M059J (cell line): Measurements from ENCODE around the gene MACROD2. TPM values are rescaled to one million over a fixed set of nuclear protein-coding genes. Genes with fewer than 3 reads are reported as not detected.

ENCODE experiments used
- DNase-seq: peaks from one replicate; pipeline ENCODE4 v3.0.0-alpha.2; 2012; ENCODE audit warnings: low read depth
- total RNA-seq: library from RNA; depleted of rRNA; stranded (reverse); fragments of >200 nt; shearing (Covaris generic); gene quantifications from 2 replicates; pipeline ENCODE4 v1.2.3, GENCODE V29; 2014

Gene MACROD2
- total RNA-seq, 1 experiment from 2014 or later, result 1.8 TPM

GRCh38 chr20:14062786-14063185 is 67.5 kb downstream of the MACROD2 start:
- peak; percentile 25 for DNase-seq

DNA sequence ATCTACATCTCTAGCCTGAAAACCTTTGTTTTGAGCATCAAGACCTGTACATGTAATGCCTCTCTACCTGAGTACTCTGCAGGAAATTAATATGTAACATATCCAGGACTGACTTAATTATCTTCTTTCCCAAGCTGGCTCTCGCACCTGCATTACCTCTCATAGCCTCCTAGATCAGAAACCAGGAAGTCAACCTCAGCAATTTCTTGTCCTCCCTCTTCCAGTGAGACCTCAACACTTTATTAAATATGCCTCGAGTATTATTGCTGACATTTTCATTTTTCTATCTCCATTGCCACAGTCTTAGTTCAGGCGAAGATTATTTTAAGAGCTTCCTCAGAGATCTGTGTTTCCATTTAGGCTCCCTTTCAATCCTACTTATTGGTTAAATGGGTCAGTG is 69.0 kb downstream of the MACROD2 start:
- no peak for DNase-seq

DNA sequence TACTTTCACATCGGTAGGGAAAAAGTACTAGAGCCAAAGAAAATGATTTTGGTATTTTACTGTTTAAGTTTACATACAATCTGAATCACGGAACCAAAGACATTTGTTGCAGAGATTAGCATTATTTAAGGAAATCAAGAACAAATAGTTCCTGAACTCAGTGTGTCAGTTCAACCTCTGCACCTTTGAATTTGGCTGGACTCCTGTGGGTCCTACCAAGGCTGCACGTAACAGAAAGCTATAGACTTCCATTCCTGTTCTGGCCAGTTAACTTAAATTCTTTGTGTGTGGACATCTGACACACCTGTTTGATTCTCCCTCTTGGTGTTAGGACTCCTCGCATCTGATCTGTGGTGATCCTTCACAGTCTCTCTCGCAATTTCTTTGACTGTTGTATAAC is 69.6 kb downstream of the MACROD2 start:
- no peak for DNase-seq

- no peak for DNase-seq
Measured at GRCh38 chr20:14065774-14066173, 70.5 kb downstream of the MACROD2 start.

DNA sequence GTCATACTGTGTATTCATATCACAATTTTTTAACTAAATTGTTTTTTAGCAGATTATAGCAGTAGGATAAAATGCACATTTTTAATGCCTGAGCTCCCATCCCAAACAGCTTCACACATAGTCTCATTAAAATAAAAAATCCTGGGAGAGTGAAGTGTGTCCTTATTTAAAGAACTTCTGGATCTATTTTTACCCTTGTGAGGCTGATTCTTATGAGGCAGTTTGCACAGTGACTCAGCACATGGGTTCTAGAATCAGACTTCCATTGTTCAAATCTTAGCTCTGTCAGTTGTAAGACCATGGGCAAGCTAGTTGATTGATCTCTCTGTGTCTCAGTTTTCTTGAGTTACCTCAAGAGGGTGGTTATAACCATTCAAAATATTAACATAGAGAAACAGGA is 72.3 kb downstream of the MACROD2 start:
- peak; percentile 4 for DNase-seq

DNA sequence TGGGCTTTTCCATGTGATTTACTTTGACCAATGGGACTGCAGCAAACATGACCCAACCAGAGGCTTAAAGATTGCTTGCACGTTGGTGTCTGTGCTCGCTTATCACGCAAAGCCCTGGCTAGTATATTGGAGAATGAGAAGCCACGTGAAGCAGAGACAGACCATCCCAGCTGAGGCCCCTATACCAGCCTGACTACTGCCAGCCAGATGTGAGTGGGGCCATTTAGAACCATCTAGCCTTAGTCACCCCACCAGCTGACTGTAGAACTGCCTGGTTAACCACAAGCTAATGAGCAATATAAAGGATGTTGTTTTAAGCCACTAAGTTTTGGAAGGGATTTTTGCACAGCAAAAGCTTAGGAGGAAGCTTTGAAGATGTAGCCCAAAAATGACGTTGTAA is 74.5 kb downstream of the MACROD2 start:
- peak; percentile 63 for DNase-seq

DNA sequence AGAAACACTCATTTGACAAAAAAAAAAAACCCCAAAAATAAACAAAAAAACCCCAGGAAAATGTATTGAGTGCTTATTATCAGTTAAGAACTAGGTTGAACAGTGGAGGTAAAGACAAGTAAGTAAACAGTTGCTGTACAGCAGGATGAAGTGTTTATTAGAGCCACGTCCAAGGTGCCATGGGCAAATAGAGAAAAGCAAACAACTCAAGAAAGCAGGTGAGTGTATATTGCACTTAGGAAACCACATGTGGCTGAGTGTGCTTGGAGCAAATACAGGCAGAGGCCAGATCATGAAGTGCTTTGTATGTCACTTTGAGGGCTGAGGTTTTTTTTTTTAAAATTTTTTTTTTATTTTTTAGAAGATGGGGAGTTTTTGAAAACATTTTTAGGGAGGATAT is 98.3 kb downstream of the MACROD2 start:
- DNase-seq, result no peak

- DNase-seq, result no peak
Measured at GRCh38 chr20:14098261-14098660, 102.9 kb downstream of the MACROD2 start.

DNA sequence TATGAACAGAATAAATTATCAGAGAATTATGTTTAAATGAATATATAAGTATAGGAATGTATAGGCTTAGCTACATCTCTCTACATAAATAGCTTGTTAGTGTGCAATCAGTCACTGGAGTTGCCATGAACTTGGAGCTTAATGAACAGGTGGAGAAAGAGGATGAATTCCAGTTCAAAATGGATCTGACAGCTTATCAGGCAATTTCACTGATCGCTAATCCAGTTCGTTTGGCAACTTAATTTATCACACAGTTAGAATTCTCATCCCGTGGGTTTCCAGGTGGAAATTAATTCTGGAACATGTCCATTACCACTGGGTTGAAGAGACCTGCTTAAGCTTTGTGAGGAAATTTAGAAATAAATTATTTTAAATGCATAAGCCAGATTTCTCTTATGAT is 118.1 kb downstream of the MACROD2 start:
- no peak for DNase-seq

- no peak for DNase-seq
Measured at GRCh38 chr20:14114065-14114704, 118.9 kb downstream of the MACROD2 start.

- no peak for DNase-seq
Measured at GRCh38 chr20:14116037-14116436, 120.7 kb downstream of the MACROD2 start.

GRCh38 chr20:14117768-14118167 is 122.5 kb downstream of the MACROD2 start:
- DNase-seq, result no peak

- no peak for DNase-seq
Measured at GRCh38 chr20:14126856-14127255, 131.5 kb downstream of the MACROD2 start.

- DNase-seq, result no peak
Measured at GRCh38 chr20:14127514-14128223, 132.4 kb downstream of the MACROD2 start.

DNA sequence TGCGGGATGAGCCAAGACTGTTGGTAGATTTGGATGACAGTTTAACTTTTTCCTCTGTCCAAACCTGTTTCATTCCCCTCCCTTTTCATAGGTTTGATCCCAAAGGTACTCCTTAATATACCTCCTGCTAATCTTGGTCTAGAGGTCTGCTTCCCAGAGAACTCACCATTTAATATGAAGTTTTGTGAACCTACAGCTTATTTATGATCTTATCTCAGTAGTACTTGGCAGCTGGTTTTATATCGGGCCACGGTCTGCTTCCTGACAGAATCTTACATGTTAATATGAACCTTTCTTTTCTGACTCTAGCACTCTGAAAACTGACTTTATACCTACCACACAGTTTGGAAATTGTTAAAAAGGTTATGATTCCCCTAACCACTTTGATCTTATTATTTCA is 138.7 kb downstream of the MACROD2 start:
- DNase-seq, result no peak

DNA sequence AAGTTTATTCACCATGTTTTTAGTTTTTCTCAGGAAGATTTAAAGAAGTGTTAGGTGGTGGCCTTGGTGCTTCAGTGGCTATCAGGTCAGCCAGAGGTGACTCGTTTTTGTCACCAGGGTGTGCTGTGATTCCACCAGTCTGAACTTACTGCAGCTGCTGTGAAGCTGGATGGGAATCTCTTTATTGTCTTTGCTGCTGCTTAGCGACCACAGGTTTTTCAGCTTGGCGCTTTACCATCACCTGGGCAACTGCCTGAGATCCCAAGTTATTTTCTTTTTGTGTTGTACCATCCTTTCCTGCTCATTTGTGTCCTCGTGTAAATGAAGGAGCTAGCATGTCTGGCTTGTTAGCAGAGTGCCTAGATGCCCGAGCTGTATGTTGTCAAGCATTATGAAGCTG is 146.9 kb downstream of the MACROD2 start:
- peak; percentile 27 for DNase-seq

GRCh38 chr20:14142964-14143627 is 147.8 kb downstream of the MACROD2 start:
- no peak for DNase-seq

DNA sequence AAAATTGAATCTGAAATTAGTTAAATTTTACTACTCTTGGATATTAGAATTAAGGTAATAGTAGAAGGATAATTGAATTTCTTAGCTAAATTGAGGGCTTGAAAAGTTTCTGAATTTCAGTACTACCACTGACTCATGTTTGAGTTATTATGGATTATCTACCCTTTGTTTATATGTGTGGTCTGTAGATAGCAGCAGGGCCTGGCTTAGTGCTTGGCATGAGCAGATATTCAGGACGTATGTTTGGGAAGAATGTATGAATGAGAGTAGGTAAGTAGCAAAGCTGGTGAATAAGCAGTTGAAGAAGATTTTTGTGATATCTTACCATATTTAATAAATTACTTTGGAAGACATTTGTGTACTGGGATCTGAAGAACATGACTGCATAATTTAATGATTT is 152.7 kb downstream of the MACROD2 start:
- no peak for DNase-seq

- DNase-seq, result no peak
Measured at GRCh38 chr20:14155361-14155760, 160.0 kb downstream of the MACROD2 start.

- no peak for DNase-seq
Measured at GRCh38 chr20:14178528-14178927, 183.2 kb downstream of the MACROD2 start.

DNA sequence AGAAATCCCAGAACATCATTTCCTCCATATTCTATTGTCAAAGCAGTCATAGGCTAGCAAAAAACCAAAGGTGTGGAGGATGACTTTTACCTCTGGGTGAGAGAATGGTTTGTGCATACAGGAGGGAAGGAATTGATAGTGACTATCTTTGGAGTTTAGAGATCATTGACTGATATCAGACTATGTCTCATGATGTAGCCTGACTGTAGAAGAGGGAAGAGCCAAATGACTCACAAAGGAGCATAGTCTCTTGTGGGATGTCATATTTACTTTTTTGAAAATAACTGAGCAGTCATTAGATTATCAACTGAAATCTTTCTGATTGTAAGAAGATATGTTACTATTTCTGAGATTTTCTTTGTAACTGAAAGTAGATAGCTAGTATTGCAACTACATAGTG is 183.6 kb downstream of the MACROD2 start:
- no peak for DNase-seq

DNA sequence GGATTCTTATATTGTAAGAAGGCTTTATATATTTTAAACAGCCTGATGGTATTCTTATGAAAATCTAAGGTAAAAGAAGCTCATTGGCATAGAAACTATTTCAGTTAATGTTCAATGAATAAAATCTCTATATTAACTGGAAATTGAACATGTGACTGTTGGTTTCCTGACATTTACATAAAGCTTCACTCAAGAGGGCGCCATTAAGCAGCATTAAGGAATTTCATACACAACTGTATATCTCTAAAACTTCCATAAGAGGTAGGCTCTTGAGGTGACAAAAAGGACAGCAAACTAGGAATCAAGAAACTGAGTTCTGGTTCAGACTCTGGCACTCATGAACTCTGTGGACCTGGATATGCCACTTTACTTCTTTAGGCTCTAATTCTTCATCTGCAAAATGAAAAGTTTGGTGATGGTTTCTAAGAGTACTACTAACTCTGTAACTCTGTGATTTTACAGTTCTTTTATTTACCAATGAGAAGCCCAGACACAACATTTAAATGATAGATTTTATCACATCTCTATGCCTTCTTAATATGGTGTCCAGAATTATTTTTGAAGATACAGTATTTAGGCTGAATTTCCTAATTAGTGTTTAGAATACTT is 194.6 kb downstream of the MACROD2 start:
- peak; percentile 4 for DNase-seq

GRCh38 chr20:14191559-14191958 is 196.2 kb downstream of the MACROD2 start:
- DNase-seq, result no peak
